GM23338 (cell line): Measurements from ENCODE around the gene MRPL44. TPM values are rescaled to one million over a fixed set of nuclear protein-coding genes. Genes with fewer than 3 reads are reported as not detected.

Experiments used
- ATAC-seq: fragments of 200-7000 bp; cut with Tn5 transposase; 3 replicates; pipeline ENCODE4 v1.9.1; 2020
- DNase-seq: peaks from one replicate; pipeline ENCODE4 v3.0.0-alpha.2; 2015; ENCODE audit warnings: low spot score
- H2AFZ ChIP-seq: fragments of 200-600 bp; sonication (generic); 2 replicates; pipeline ENCODE4 v1.8.0; 2016; ENCODE audit warnings: antibody characterized with exemption, mild to moderate bottlenecking, moderate library complexity
- H3F3A ChIP-seq: fragments of 200-600 bp; sonication (generic); replicated peaks from 2 replicates; pipeline ENCODE4 v1.8.0; 2017; ENCODE audit warnings: antibody characterized with exemption, mixed run types, low read depth
- H3K27ac ChIP-seq: fragments of 200-600 bp; sonication (generic); 2 replicates; pipeline ENCODE4 v1.6.1; 2016; ENCODE audit warnings: low read depth
- H3K27me3 ChIP-seq: fragments of 200-600 bp; sonication (generic); 2 replicates; pipeline ENCODE4 v1.8.0; 2016; ENCODE audit warnings: mild to moderate bottlenecking, mixed run types, moderate library complexity; ENCODE audit not compliant: insufficient read depth
- H3K36me3 ChIP-seq: fragments of 200-600 bp; sonication (generic); 2 replicates; pipeline ENCODE4 v1.8.0; 2016; ENCODE audit warnings: mild to moderate bottlenecking; ENCODE audit not compliant: insufficient read depth
- H3K4me1 ChIP-seq: fragments of 200-600 bp; sonication (generic); 2 replicates; pipeline ENCODE4 v1.8.0; 2016; ENCODE audit warnings: mild to moderate bottlenecking, moderate library complexity; ENCODE audit not compliant: insufficient read depth
- H3K4me2 ChIP-seq: fragments of 200-600 bp; sonication (generic); 2 replicates; pipeline ENCODE4 v1.7.1; 2017; ENCODE audit warnings: mixed run types
- H3K4me3 ChIP-seq: fragments of 200-600 bp; sonication (generic); 2 replicates; pipeline ENCODE4 v1.6.1; 2016; ENCODE audit warnings: mixed run types
- H3K79me2 ChIP-seq: fragments of 200-600 bp; sonication (generic); replicated peaks from 2 replicates; pipeline ENCODE4 v1.8.0; 2017; ENCODE audit warnings: mild to moderate bottlenecking; ENCODE audit not compliant: insufficient read depth
- H3K9me2 ChIP-seq: fragments of 200-600 bp; sonication (generic); 2 replicates; pipeline ENCODE4 v1.8.0; 2017; ENCODE audit not compliant: insufficient read depth
- H4K20me1 ChIP-seq: fragments of 200-600 bp; sonication (generic); replicated peaks from 2 replicates; pipeline ENCODE4 v1.8.0; 2017; ENCODE audit warnings: mild to moderate bottlenecking; ENCODE audit not compliant: insufficient read depth
- H3K27ac Mint-ChIP-seq: 2 replicates; pipeline ENCODE4 v1.8.0; 2020; ENCODE audit warnings: inconsistent platforms, mild to moderate bottlenecking, moderate library complexity, mixed read lengths
- H3K27me3 Mint-ChIP-seq: 3 replicates; pipeline ENCODE4 v1.8.0; 2022; ENCODE audit warnings: low read depth, mild to moderate bottlenecking, moderate library complexity, mixed read lengths, inconsistent platforms; ENCODE audit not compliant: insufficient read depth, poor library complexity
- H3K36me3 Mint-ChIP-seq: 3 replicates; pipeline ENCODE4 v1.8.0; 2021; ENCODE audit warnings: low read depth, mild to moderate bottlenecking, inconsistent platforms, moderate library complexity, mixed read lengths
- H3K4me1 Mint-ChIP-seq: 3 replicates; pipeline ENCODE4 v1.8.0; 2020; ENCODE audit warnings: mild to moderate bottlenecking, inconsistent platforms, mixed read lengths
- H3K4me3 Mint-ChIP-seq: 3 replicates; pipeline ENCODE4 v1.8.0; 2021; ENCODE audit warnings: moderate library complexity, mild to moderate bottlenecking, inconsistent platforms, mixed read lengths
- H3K9me3 Mint-ChIP-seq: 3 replicates; pipeline ENCODE4 v1.8.0; 2020; ENCODE audit warnings: moderate library complexity, mild to moderate bottlenecking, inconsistent platforms, mixed read lengths
- CTCF ChIP-seq, 2 experiments: fragments of 200-600 bp in 1 of 2; sonication (generic) in 1 of 2; conservative IDR thresholded peaks; 2 replicates each; pipeline versions ENCODE4 v1.5.1 to v1.6.1; 2016 to 2017; ENCODE audit warnings: antibody characterized with exemption in 2 of 2, low read depth in 2 of 2, mild to moderate bottlenecking in 2 of 2, moderate library complexity in 1 of 2
- ETS1 ChIP-seq: IDR thresholded peaks from 2 replicates; pipeline ENCODE4 v1.6.1; 2016; ENCODE audit warnings: antibody characterized with exemption
- EZH2 ChIP-seq: fragments of 200-600 bp; sonication (generic); IDR thresholded peaks from one replicate; pipeline ENCODE4 v1.8.0; 2017; ENCODE audit warnings: antibody characterized with exemption, mild to moderate bottlenecking, low read depth; ENCODE audit not compliant: unreplicated experiment
- EZH2phosphoT487 ChIP-seq: fragments of 200-600 bp; sonication (generic); IDR thresholded peaks from one replicate; pipeline ENCODE4 v1.8.1; 2018; ENCODE audit warnings: antibody characterized with exemption; ENCODE audit not compliant: unreplicated experiment
- JUNB ChIP-seq: IDR thresholded peaks from one replicate; pipeline ENCODE4 v1.6.1; 2016; ENCODE audit warnings: antibody characterized with exemption; ENCODE audit not compliant: unreplicated experiment
- NANOG ChIP-seq: IDR thresholded peaks from 2 replicates; pipeline ENCODE4 v1.6.1; 2016; ENCODE audit warnings: antibody characterized with exemption, borderline replicate concordance
- POLR2AphosphoS5 ChIP-seq: IDR thresholded peaks from 2 replicates; pipeline ENCODE4 v1.6.1; 2016; ENCODE audit warnings: antibody characterized with exemption, low read depth
- REST ChIP-seq: IDR thresholded peaks from one replicate; pipeline ENCODE4 v1.6.1; 2018; ENCODE audit warnings: antibody characterized with exemption; ENCODE audit not compliant: unreplicated experiment
- STAT1 ChIP-seq: IDR thresholded peaks from one replicate; pipeline ENCODE4 v1.6.1; 2016; ENCODE audit warnings: antibody characterized with exemption; ENCODE audit not compliant: unreplicated experiment
- ZNF114 ChIP-seq: fragments of 250-450 bp; sonication (Bioruptor Pico); IDR thresholded peaks from 2 replicates; pipeline ENCODE4 v1.5.0; 2020; ENCODE audit warnings: mild to moderate bottlenecking, moderate library complexity
- polyA plus RNA-seq: library from polyadenylated mRNA; unstranded; fragments of >200 nt; fragmentation: Nextera tagmentation; extraction: Ambion mirVana; gene quantifications from 2 replicates; pipeline ENCODE4 v1.2.1, GENCODE V29; 2016
- total RNA-seq: library from RNA; depleted of rRNA; stranded (reverse); fragments of >200 nt; shearing (Covaris generic); gene quantifications from 2 replicates; pipeline ENCODE4 v1.2.3, GENCODE V29; 2014

Gene MRPL44
- total and polyA plus RNA-seq, 2 experiments from 2014 or later: 38.4 to 55.8 TPM

DNA sequence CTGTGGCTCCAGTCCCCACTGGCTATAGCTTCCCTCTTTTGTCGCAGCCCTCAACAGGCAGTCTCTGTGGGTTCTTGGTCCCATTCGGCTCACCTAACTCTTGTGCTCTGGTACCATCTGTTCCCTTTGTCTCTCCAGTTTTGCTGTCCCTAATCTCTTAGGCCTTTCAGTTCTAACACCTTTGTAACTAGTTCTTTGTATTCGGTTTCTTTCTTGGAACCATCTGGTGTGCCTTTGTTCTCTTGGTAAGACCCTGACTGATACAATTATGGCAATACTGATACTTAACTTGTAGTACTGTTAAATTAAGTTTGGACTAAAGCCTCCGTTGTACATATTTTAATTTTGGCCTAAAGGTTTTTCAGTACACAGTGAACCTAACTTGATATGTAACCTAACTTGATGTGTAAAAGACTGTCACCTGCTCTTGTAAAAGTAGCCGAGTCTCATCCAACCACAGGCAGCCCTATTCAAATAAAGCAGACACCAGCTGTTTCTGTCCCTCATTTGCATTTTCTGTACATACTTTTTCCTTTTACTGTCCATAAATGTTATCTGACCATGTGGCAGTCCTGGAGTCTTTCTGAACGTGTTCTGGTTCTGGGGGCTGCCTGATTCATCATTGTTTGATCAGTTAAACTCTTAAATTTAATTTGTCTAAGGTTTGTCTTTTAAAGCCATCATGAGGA, 4.8 kb upstream of the MRPL44 start:
- Mint-ChIP-seq H3K9me3 (no peaks in the 10 kb centered on the region), H3K27me3 (peaks cover 10% of the 10 kb centered on the region), H3K36me3 (no peaks in the 10 kb centered on the region; the same call in 2 of the 3 replicates), H3K4me1 (peaks cover 43% of the 10 kb centered on the region), H3K27ac (no peak overlapping the region; the same call in 1 of the 2 replicates), H3K4me3 (no peak overlapping the region)
- H3K27ac ChIP-seq: no peak overlapping the region
- no peak overlapping the region for H3K4me2 ChIP-seq
- ATAC-seq (peak; percentile 15), DNase-seq (no peak)
- H3K4me1 ChIP-seq: peaks cover 35% of the 10 kb centered on the region
- peak overlapping the region; percentile 75 for H2AFZ ChIP-seq
- H3K36me3 ChIP-seq: no peaks in the 10 kb centered on the region
- no peak overlapping the region for H3K4me3 ChIP-seq
- H3F3A ChIP-seq: no peaks in the 10 kb centered on the region
- H3K79me2 ChIP-seq: peaks cover 1% of the 10 kb centered on the region
- no peak for TF ChIP-seq JUNB
- TF ChIP-seq ETS1: no peak
- no peak for TF ChIP-seq EZH2
- TF ChIP-seq CTCF (conservative IDR thresholded peaks at IDR 0.05; ENCODE audit: low read depth in 2 of 2): no peak
- no peak for TF ChIP-seq STAT1
- no peak for TF ChIP-seq POLR2AphosphoS5
- TF ChIP-seq NANOG: no peak
- TF ChIP-seq REST: no peak
- TF ChIP-seq ZNF114 (CRISPR knock-in tag): no peak
- no peak for TF ChIP-seq EZH2phosphoT487
- H4K20me1 ChIP-seq: no peaks in the 10 kb centered on the region
- H3K9me2 ChIP-seq: no peaks in the 10 kb centered on the region
- no peaks in the 10 kb centered on the region for H3K27me3 ChIP-seq
